HFFc6 (cell line): ENCODE results near the gene ASAH2B. TPM values are rescaled to one million over a fixed set of nuclear protein-coding genes. Genes with fewer than 3 reads are reported as not detected.
A peak's percentile ranks its signal among the peaks of the same experiment; 100 is the strongest.

Source experiments
- DNase-seq: peaks from one replicate; pipeline ENCODE4 v3.0.0-alpha.2; 2018
- H3K27ac Mint-ChIP-seq: 2 replicates; pipeline ENCODE4 v1.8.0; 2020; ENCODE audit warnings: mild to moderate bottlenecking, mixed read lengths
- H3K27me3 Mint-ChIP-seq: 2 replicates; pipeline ENCODE4 v1.8.0; 2021; ENCODE audit warnings: mild to moderate bottlenecking, moderate library complexity, mixed read lengths; ENCODE audit not compliant: insufficient read depth
- H3K36me3 Mint-ChIP-seq: 2 replicates; pipeline ENCODE4 v1.8.0; 2021; ENCODE audit warnings: low read depth, mixed read lengths
- H3K4me1 Mint-ChIP-seq: 2 replicates; pipeline ENCODE4 v1.8.0; 2020; ENCODE audit warnings: low read depth, mixed read lengths
- H3K4me3 Mint-ChIP-seq: 2 replicates; pipeline ENCODE4 v1.8.0; 2020; ENCODE audit warnings: mild to moderate bottlenecking, moderate library complexity, mixed read lengths
- H3K9me3 Mint-ChIP-seq: 2 replicates; pipeline ENCODE4 v1.8.0; 2020; ENCODE audit warnings: mild to moderate bottlenecking, mixed read lengths
- CTCF ChIP-seq: fragments of 200-600 bp; sonication (generic); IDR thresholded peaks from 2 replicates; pipeline ENCODE4 v1.5.0; 2021; ENCODE audit warnings: antibody characterized with exemption, mild to moderate bottlenecking
- total RNA-seq, 6 experiments: library from RNA; stranded (reverse); fragmentation: NEBNext Ultra II Directional; extraction: Animal tissue kit (Norgen Biotek cat#: 25700); gene quantifications; 2 replicates in 1 of 6; 3 replicates in 5 of 6; pipeline ENCODE4 v1.2.3, GENCODE V29; 2021

Gene ASAH2B
- total RNA-seq, 6 experiments from 2014 or later, result 4.0 to 7.7 (median 5.5) TPM

- Mint-ChIP-seq H3K4me1 (no peaks in the 10 kb centered on the region), H3K27me3 (peaks cover 12% of the 10 kb centered on the region), H3K27ac (no peak overlapping the region), H3K36me3 (no peaks in the 10 kb centered on the region), H3K4me3 (no peak overlapping the region), H3K9me3 (no peaks in the 10 kb centered on the region)
- DNase-seq, result no peak
- TF ChIP-seq CTCF, result no peak
Observed at GRCh38 chr10:50805981-50806622, 66.4 kb downstream of the ASAH2B start.

GRCh38 chr10:50807851-50808776 lies 68.4 kb downstream of the ASAH2B start:
- H3K27me3 Mint-ChIP-seq, result peaks cover 12% of the 10 kb centered on the region
- no peaks in the 10 kb centered on the region for H3K36me3 Mint-ChIP-seq
- H3K9me3 Mint-ChIP-seq, result no peaks in the 10 kb centered on the region
- DNase-seq, result peak; percentile 25
- no peak overlapping the region for H3K4me3 Mint-ChIP-seq
- no peaks in the 10 kb centered on the region for H3K4me1 Mint-ChIP-seq
- TF ChIP-seq CTCF, result no peak
- H3K27ac Mint-ChIP-seq, result peak overlapping the region; percentile 36; the same call in 1 of the 2 replicates

Other genes starting within 250 kb of the ASAH2B start
- gene SGMS1, start 116.0 kb upstream of the ASAH2B start, total RNA-seq, result 10 to 100 TPM; 19.6 to 27.5 (median 24.6) TPM
- not detected for gene A1CF, start 145.7 kb downstream of the ASAH2B start, total RNA-seq